K562 (cell line): Measurements from ENCODE around the gene XRCC3. TPM values are rescaled to one million over a fixed set of nuclear protein-coding genes. Genes with fewer than 3 reads are reported as not detected.

Source experiments
- ATAC-seq: fragments of 200-7000 bp; cut with Tn5 transposase; 3 replicates; pipeline ENCODE4 v1.9.1; 2020; ENCODE audit warnings: moderate library complexity
- BruUV-seq: library from RNA; stranded (reverse); fragments of 400-500 nt; replicated peaks from 2 replicates; lab custom pipeline; 2021; lab: Mats Ljungman, UMichigan
- CTCF ChIA-PET: fragments of 300-600 bp; formaldehyde crosslinking; extraction: SDS; loops from one replicate; lab custom pipeline; 2021; ENCODE audit warnings: low intra/inter-chr PET ratio; lab: Yijun Ruan, JAX
- POLR2A ChIA-PET: fragments of 300-600, 350-650 bp; sonication (Branson Sonifier 250); formaldehyde crosslinking; extraction: SDS; loops from one replicate; lab custom pipeline; 2021; ENCODE audit warnings: antibody characterized with exemption, inconsistent platforms; lab: Yijun Ruan, JAX
- DNase-seq, 4 experiments: peaks; one replicate each; pipeline versions ENCODE4 v3.0.0 to v3.0.0-alpha.2; 2011 to 2018; ENCODE audit warnings: low spot score in 3 of 4, mixed read lengths in 3 of 4; ENCODE audit errors: extremely low read depth in 1 of 4
- FAIRE-seq: peaks from 2 replicates; lab custom pipeline; 2011; peaks lifted over from hg19 to GRCh38; lab: Jason Lieb, UNC
- H2AFZ ChIP-seq: 2 replicates; pipeline ENCODE4 v1.6.0; 2011; ENCODE audit warnings: low read depth, low read length, control low read depth, inconsistent platforms
- H3K27ac ChIP-seq: fragments of 200-600 bp; 3 replicates; pipeline ENCODE4 v1.8.0; 2011; ENCODE audit warnings: low read depth, mild to moderate bottlenecking, control low read depth, inconsistent platforms, low read length, moderate library complexity, mixed read lengths; ENCODE audit errors: extremely low read depth
- H3K27me3 ChIP-seq, 2 experiments: fragments of 300-600 bp in 1 of 2; 2 replicates in 1 of 2; 3 replicates in 1 of 2; pipeline versions ENCODE4 v1.6.0 to v1.8.0; 2011; ENCODE audit warnings: inconsistent platforms in 2 of 2, low read length in 2 of 2, mild to moderate bottlenecking in 1 of 2, mixed read lengths in 1 of 2, moderate library complexity in 1 of 2; ENCODE audit not compliant: control insufficient read depth in 2 of 2, insufficient read depth in 2 of 2
- H3K36me3 ChIP-seq: fragments of 300-600 bp; 3 replicates; pipeline ENCODE4 v1.8.0; 2011; ENCODE audit warnings: mild to moderate bottlenecking, low read length, inconsistent platforms; ENCODE audit not compliant: control insufficient read depth, insufficient read depth
- H3K4me1 ChIP-seq, 2 experiments: fragments of 200-600 bp in 1 of 2; replicated peaks in 1 of 2; 2 replicates in 1 of 2; 3 replicates in 1 of 2; pipeline versions ENCODE4 v1.5.1 to v1.8.0; 2011; ENCODE audit warnings: inconsistent platforms in 2 of 2, low read length in 2 of 2, mild to moderate bottlenecking in 1 of 2, mixed read lengths in 1 of 2, moderate library complexity in 1 of 2; ENCODE audit not compliant: control insufficient read depth in 2 of 2, insufficient read depth in 2 of 2
- H3K4me2 ChIP-seq: 2 replicates; pipeline ENCODE4 v1.6.1; 2011; ENCODE audit warnings: low read length, control low read depth, inconsistent platforms, mixed read lengths; ENCODE audit not compliant: insufficient read depth
- H3K4me3 ChIP-seq: fragments of 200-600 bp; sonication (generic), shearing (Covaris generic); 2 replicates; pipeline ENCODE4 v1.5.1; 2016; ENCODE audit warnings: control low read depth, inconsistent platforms
- H3K79me2 ChIP-seq: fragments of 200-600 bp; 3 replicates; pipeline ENCODE4 v1.8.0; 2011; ENCODE audit warnings: low read length, inconsistent platforms; ENCODE audit not compliant: control insufficient read depth, insufficient read depth
- H3K9ac ChIP-seq, 2 experiments: 2 replicates each; pipeline versions ENCODE4 v1.6.0 to v1.6.1; 2011; ENCODE audit warnings: low read depth in 2 of 2, low read length in 2 of 2, control low read depth in 1 of 2, inconsistent platforms in 1 of 2, mild to moderate bottlenecking in 1 of 2, mixed read lengths in 1 of 2; ENCODE audit not compliant: insufficient read depth in 1 of 2
- H3K9me1 ChIP-seq: one replicate; pipeline ENCODE4 v1.6.0; 2011; ENCODE audit warnings: inconsistent platforms, mild to moderate bottlenecking, low read length, moderate library complexity; ENCODE audit not compliant: control insufficient read depth, insufficient read depth
- H3K9me3 ChIP-seq: replicated peaks from 2 replicates; pipeline ENCODE4 v1.5.1; 2011; ENCODE audit warnings: low read depth, low read length, inconsistent platforms; ENCODE audit not compliant: control insufficient read depth, insufficient read depth
- H4K20me1 ChIP-seq: replicated peaks from 2 replicates; pipeline ENCODE4 v1.6.1; 2011; ENCODE audit warnings: low read length, inconsistent platforms, mixed read lengths; ENCODE audit not compliant: control insufficient read depth, insufficient read depth
- CREB3 ChIP-seq: fragments of 450-650 bp; conservative IDR thresholded peaks from 2 replicates; pipeline ENCODE4 v1.6.1; 2016; ENCODE audit warnings: missing genetic modification characterization, low read depth, mild to moderate bottlenecking, missing compliant biosample characterization, moderate library complexity
- ELK3 ChIP-seq: fragments of 450-650 bp; formaldehyde crosslinking; IDR thresholded peaks from 2 replicates; pipeline ENCODE4 v1.4.0; 2020; ENCODE audit warnings: mild to moderate bottlenecking
- FOXA3 ChIP-seq, 2 experiments: fragments of 450-650 bp in 1 of 2; sonication (generic) in 1 of 2; formaldehyde crosslinking; IDR thresholded peaks in 1 of 2; conservative IDR thresholded peaks in 1 of 2; 2 replicates each; pipeline versions ENCODE4 v1.4.0 to v1.8.0; 2020 to 2022; ENCODE audit warnings: mild to moderate bottlenecking in 2 of 2, missing genetic modification reagents in 1 of 2
- FOXM1 ChIP-seq, 2 experiments: fragments of 450-650 bp in 1 of 2; sonication (generic) in 1 of 2; formaldehyde crosslinking in 1 of 2; IDR thresholded peaks; 2 replicates each; pipeline versions ENCODE4 v1.6.1 to v1.9.0; 2017 to 2022; ENCODE audit warnings: low read depth in 2 of 2, mild to moderate bottlenecking in 2 of 2, missing genetic modification reagents in 1 of 2, moderate library complexity in 1 of 2
- GTF2E2 ChIP-seq: fragments of 200-800 bp; sonication (Bioruptor generic); IDR thresholded peaks from 2 replicates; pipeline ENCODE4 v1.6.1; 2016; ENCODE audit warnings: missing genetic modification characterization, missing compliant biosample characterization
- KDM4B ChIP-seq, 2 experiments: fragments of 450-650 bp in 1 of 2; sonication (generic) in 1 of 2; IDR thresholded peaks; 2 replicates each; pipeline ENCODE4 v1.6.1; 2016 to 2017; ENCODE audit warnings: borderline replicate concordance in 2 of 2, antibody characterized with exemption in 1 of 2, low read depth in 1 of 2, mild to moderate bottlenecking in 1 of 2
- SMAD3 ChIP-seq: fragments of 450-650 bp; formaldehyde crosslinking; conservative IDR thresholded peaks from 2 replicates; pipeline ENCODE4 v1.4.0; 2020; ENCODE audit warnings: mild to moderate bottlenecking
- SRSF1 ChIP-seq: fragments of 200-400 bp; formaldehyde crosslinking; IDR thresholded peaks from 2 replicates; pipeline ENCODE4 v1.6.1; 2017; ENCODE audit warnings: mild to moderate bottlenecking, low read depth, low read length, moderate library complexity
- SRSF3 ChIP-seq: fragments of 200-400 bp; formaldehyde crosslinking; IDR thresholded peaks from 2 replicates; pipeline ENCODE4 v1.6.1; 2016; ENCODE audit warnings: mild to moderate bottlenecking, low read length, moderate library complexity; ENCODE audit not compliant: insufficient read depth
- XRCC5 ChIP-seq: fragments of 200-400 bp; formaldehyde crosslinking; IDR thresholded peaks from 2 replicates; pipeline ENCODE4 v1.6.1; 2017; ENCODE audit warnings: low read depth, mild to moderate bottlenecking, low read length
- ZC3H11A ChIP-seq: IDR thresholded peaks from 2 replicates; pipeline ENCODE4 v1.6.1; 2012; ENCODE audit warnings: low read depth, low read length, improper control_type of control experiment
- ZFP1 ChIP-seq: fragments of 450-650 bp; formaldehyde crosslinking; IDR thresholded peaks from 2 replicates; pipeline ENCODE4 v1.4.0; 2020; ENCODE audit warnings: mild to moderate bottlenecking, mixed read lengths
- ZNF146 ChIP-seq: IDR thresholded peaks from one replicate; pipeline ENCODE4 v1.6.1; 2018; ENCODE audit warnings: missing compliant biosample characterization; ENCODE audit not compliant: unreplicated experiment
- ZNF57 ChIP-seq: fragments of 450-650 bp; formaldehyde crosslinking; IDR thresholded peaks from 2 replicates; pipeline ENCODE4 v1.4.0; 2020; ENCODE audit warnings: mild to moderate bottlenecking, moderate library complexity
- ZNF707 ChIP-seq: fragments of 250-450 bp; sonication (Bioruptor Pico); conservative IDR thresholded peaks from 2 replicates; pipeline ENCODE4 v1.8.0; 2022; ENCODE audit warnings: inconsistent platforms, mild to moderate bottlenecking, moderate library complexity
- ZNF766 ChIP-seq: fragments of 200-800 bp; sonication (Bioruptor generic); conservative IDR thresholded peaks from 2 replicates; pipeline ENCODE4 v1.6.1; 2016; ENCODE audit warnings: missing genetic modification characterization, missing compliant biosample characterization
- WGBS: fragments of 100-300 bp; shearing (Covaris generic); methylation state at CpG from one replicate; pipeline ENCODE4 v1.1.6; 2016; ENCODE audit warnings: low coverage, mixed read lengths; ENCODE audit not compliant: insufficient coverage; ENCODE audit errors: missing lambda C conversion rate; 5-methylcytosine and 5-hydroxymethylcytosine counted together
- in situ Hi-C: fragments of 300-500 bp; cut with MboI; formaldehyde crosslinking; loops from 4 replicates; pipeline ENCODE4 v1.15.0; 2018; ENCODE audit warnings: inconsistent platforms, mixed read lengths
- intact Hi-C: fragments of 100-400 bp; cut with micrococcal nuclease; formaldehyde crosslinking; loops from 2 replicates; pipeline ENCODE4 v1.14.2; 2022
- polyA plus RNA-seq, 8 experiments: library from polyadenylated mRNA; depleted of rRNA in 4 of 8; stranded (reverse) in 5 of 8; unstranded in 3 of 8; fragments of >200 nt; fragmentation: Nextera tagmentation in 2 of 8; fragmentation: Illumina TruSeq in 1 of 8; extraction: Ambion mirVana in 2 of 8; extraction: Trizol in 1 of 8; gene quantifications; 2 replicates each; pipeline versions ENCODE4 v1.2.1 to v1.2.3, GENCODE V29; 2011 to 2014; ENCODE audit warnings: inconsistent platforms in 1 of 8, missing spikeins in 1 of 8
- total RNA-seq, 7 experiments: library from RNA; depleted of rRNA in 6 of 7; stranded (reverse); fragments of >200 nt in 6 of 7; fragmentation: Illumina TruSeq in 2 of 7; extraction: Trizol in 2 of 7; gene quantifications; 2 replicates each; pipeline versions ENCODE4 v1.2.1 to v1.2.3, GENCODE V29; 2011 to 2021; ENCODE audit warnings: low replicate concordance in 1 of 7

Gene XRCC3
- total and polyA plus RNA-seq, 9 of the 15 experiments (the other 6 are each of a cell fraction or from before 2014, with no cell fraction given): 0.34 to 59.3 (median 30.3) TPM

- H3K9me1 ChIP-seq: no peaks in the 10 kb centered on the region
- WGBS: 44% methylated on average over 8 of the region's 10 CpGs
- H3K4me2 ChIP-seq: no peak overlapping the region
- H3K27ac ChIP-seq: no peak overlapping the region
- no peak for FAIRE-seq
- H3K9ac ChIP-seq: no peak overlapping the region
- DNase-seq: no peak
- no peaks in the 10 kb centered on the region for H4K20me1 ChIP-seq
- H3K36me3 ChIP-seq: peaks cover 20% of the 10 kb centered on the region; the same call in 2 of the 3 replicates
- in situ Hi-C loops: no loop called here
- no TSS peak for BruUV-seq
- H2AFZ ChIP-seq: no peak overlapping the region
- ChIA-PET POLR2A (interaction anchor here (1.1 to 1.6 kb wide), 3 partner anchors 12 to 22 kb away, joined by 3 read pairs; partner anchors contain the start of genes XRCC3 and ZFYVE21), CTCF (no interaction called here)
- TF ChIP-seq FOXA3 (CRISPR knock-in tag; conservative IDR thresholded peaks at IDR 0.05 in 1 of 2, IDR thresholded peaks at IDR 0.05 in 1 of 2) (no peak), GTF2E2 (no peak), SRSF1 (no peak), SMAD3 (CRISPR knock-in tag) (no peak), KDM4B (IDR thresholded peaks at IDR 0.05; ENCODE audit: borderline replicate concordance in 2 of 2, low read depth in 1 of 2) (no peak), ZC3H11A (no peak), CREB3 (no peak), ZNF707 (no peak), ZFP1 (CRISPR knock-in tag) (no peak), ZNF57 (CRISPR knock-in tag) (no peak), SRSF3 (no peak), ELK3 (CRISPR knock-in tag) (no peak), ZNF146 (no peak), XRCC5 (no peak), FOXM1 (IDR thresholded peaks at IDR 0.05; ENCODE audit: low read depth) (no peak), FOXM1 (CRISPR knock-in tag; IDR thresholded peaks at IDR 0.05; ENCODE audit: low read depth) (no peak), ZNF766 (CRISPR knock-in tag) (no peak)
- peaks cover 0 to 15% of the 10 kb centered on the region in 2 experiments; a peak in 3 of 5 replicates for H3K4me1 ChIP-seq
- ATAC-seq: no peak
- H3K79me2 ChIP-seq: no peaks in the 10 kb centered on the region
- intact Hi-C loops: no loop called here
- no peak overlapping the region for H3K4me3 ChIP-seq
- H3K9me3 ChIP-seq: no peaks in the 10 kb centered on the region
- peaks cover 0 to 14% of the 10 kb centered on the region in 2 experiments; a peak in 1 of 5 replicates for H3K27me3 ChIP-seq
Observed at GRCh38 chr14:103736546-103737431, 21.5 kb upstream of the XRCC3 start.
